ENCODE measurements around the gene CCNT2. TPM values are rescaled to one million over a fixed set of nuclear protein-coding genes. Genes with fewer than 3 reads are reported as not detected.
"Not testable (repeated sequence)": the region's sequence is repeated elsewhere in the genome, so short reads cannot be mapped to it uniquely, and the experiment has no call there.

CCNT2 gene
- 100 to 1,000 TPM in 2 of 5 donors, 10 to 100 TPM in 3; 59.0 to 106 (median 84.8) TPM for polyA plus RNA-seq (ENCODE audit: insufficient read depth in 1 of 5, insufficient read length in 5 of 5, low replicate concordance in 1 of 5)
- long read RNA-seq, donor 1, full-length matches to known transcripts, result 17 of 26 reads
- long read RNA-seq, donor 1, partial matches to known transcripts, result 9 of 26 reads
- long read RNA-seq, donor 1, other reads (novel, unspliced or antisense), result 0 of 26 reads
- long read RNA-seq, donor 2, full-length matches to known transcripts, result 7 of 7 reads
- long read RNA-seq, donor 2, partial matches to known transcripts, result 0 of 7 reads
- long read RNA-seq, donor 2, other reads (novel, unspliced or antisense), result 0 of 7 reads
- long read RNA-seq, donor 3, full-length matches to known transcripts, result 6 of 50 reads
- long read RNA-seq, donor 3, partial matches to known transcripts, result 44 of 50 reads
- long read RNA-seq, donor 3, other reads (novel, unspliced or antisense), result 0 of 50 reads
- long read RNA-seq, donor 4, full-length matches to known transcripts, result 7 of 12 reads
- long read RNA-seq, donor 4, partial matches to known transcripts, result 0 of 12 reads
- long read RNA-seq, donor 4, other reads (novel, unspliced or antisense), result 5 of 12 reads
- long read RNA-seq, donor 5, full-length matches to known transcripts, result 20 of 41 reads
- long read RNA-seq, donor 5, partial matches to known transcripts, result 21 of 41 reads
- long read RNA-seq, donor 5, other reads (novel, unspliced or antisense), result 0 of 41 reads
- long read RNA-seq, donor 6, full-length matches to known transcripts, result 19 of 27 reads
- long read RNA-seq, donor 6, partial matches to known transcripts, result 8 of 27 reads
- long read RNA-seq, donor 6, other reads (novel, unspliced or antisense), result 0 of 27 reads
- long read RNA-seq, donor 7, full-length matches to known transcripts, result 13 of 22 reads
- long read RNA-seq, donor 7, partial matches to known transcripts, result 9 of 22 reads
- long read RNA-seq, donor 7, other reads (novel, unspliced or antisense), result 0 of 22 reads
- long read RNA-seq, donor 8, full-length matches to known transcripts, result 5 of 5 reads
- long read RNA-seq, donor 8, partial matches to known transcripts, result 0 of 5 reads
- long read RNA-seq, donor 8, other reads (novel, unspliced or antisense), result 0 of 5 reads

- peak; percentile 99 for DNase-seq
These were observed at the start of gene CCNT2 for GRCh38 chr2:134918526-134919340. Gene CCNT2, plus strand, starts transcription at chr2:134918822. Its CDS starts 33 bp downstream, at chr2:134918855.

GRCh38 chr2:134869946-134870736, 48.5 kb upstream of the CCNT2 start:
- DNase-seq, result no peak

GRCh38 chr2:134873152-134873551, 45.5 kb upstream of the CCNT2 start:
- DNase-seq, result no peak

GRCh38 chr2:134875309-134875708, 43.3 kb upstream of the CCNT2 start:
- DNase-seq, result no peak

GRCh38 chr2:134882773-134883172, 35.8 kb upstream of the CCNT2 start:
- no peak for DNase-seq

- no peak for DNase-seq
These were observed 34.9 kb upstream of the CCNT2 start for GRCh38 chr2:134883552-134884293.

GRCh38 chr2:134884435-134884834, 34.2 kb upstream of the CCNT2 start:
- no peak for DNase-seq

GRCh38 chr2:134892282-134893035, 26.2 kb upstream of the CCNT2 start:
- no peak for DNase-seq

- DNase-seq, result no peak
These were observed 20.7 kb upstream of the CCNT2 start for GRCh38 chr2:134897932-134898331.

- no peak for DNase-seq
These were observed 19.4 kb upstream of the CCNT2 start for GRCh38 chr2:134899204-134899603.

GRCh38 chr2:134900151-134900550, 18.5 kb upstream of the CCNT2 start:
- DNase-seq, result no peak

GRCh38 chr2:134903701-134904100, 14.9 kb upstream of the CCNT2 start:
- DNase-seq, result not testable (repeated sequence)

GRCh38 chr2:134905168-134905567, 13.5 kb upstream of the CCNT2 start:
- peak in 1 of 2 donors; percentile 17 for DNase-seq

- DNase-seq, result no peak
These were observed 11.9 kb upstream of the CCNT2 start for GRCh38 chr2:134906726-134907125.

GRCh38 chr2:134907441-134908116, 11.0 kb upstream of the CCNT2 start:
- DNase-seq, result not testable (repeated sequence)

GRCh38 chr2:134910763-134911399, 7.7 kb upstream of the CCNT2 start:
- no peak for DNase-seq

GRCh38 chr2:134911400-134911785, 7.2 kb upstream of the CCNT2 start:
- DNase-seq, result no peak

- DNase-seq, result no peak
These were observed 6.3 kb upstream of the CCNT2 start for GRCh38 chr2:134912361-134912760.
